AG04449 (cell line): ENCODE measurements around the gene MARCHF3.
"Not testable (repeated sequence)": the region's sequence is repeated elsewhere in the genome, so short reads cannot be mapped to it uniquely, and the experiment has no call there.

ENCODE experiments used
- CTCF ChIA-PET: fragments of 350-600 bp; formaldehyde crosslinking; extraction: SDS; loops from one replicate; lab custom pipeline; 2021; ENCODE audit warnings: antibody characterized with exemption; lab: Yijun Ruan, JAX
- POLR2A ChIA-PET: fragments of 400-600, 350-600 bp; formaldehyde crosslinking; extraction: SDS; loops from one replicate; lab custom pipeline; 2020; ENCODE audit warnings: antibody characterized with exemption, inconsistent platforms; lab: Yijun Ruan, JAX
- DNase-seq: peaks from one replicate; pipeline ENCODE4 v3.0.0-alpha.2; 2010; ENCODE audit warnings: low read depth, low spot score
- H3K4me3 ChIP-seq: 2 replicates; pipeline ENCODE4 v1.5.1; 2011; ENCODE audit warnings: low read depth, mild to moderate bottlenecking, control low read depth, low read length
- TF ChIP-seq, protein P1 (sequence below): IDR thresholded peaks from one replicate; pipeline ENCODE4 v1.5.1; 2011; ENCODE audit warnings: mild to moderate bottlenecking, moderate library complexity, low read length, control low read depth, inconsistent platforms; ENCODE audit not compliant: insufficient read depth; ENCODE audit errors: missing control alignments

The MARCHF3 gene

DNA sequence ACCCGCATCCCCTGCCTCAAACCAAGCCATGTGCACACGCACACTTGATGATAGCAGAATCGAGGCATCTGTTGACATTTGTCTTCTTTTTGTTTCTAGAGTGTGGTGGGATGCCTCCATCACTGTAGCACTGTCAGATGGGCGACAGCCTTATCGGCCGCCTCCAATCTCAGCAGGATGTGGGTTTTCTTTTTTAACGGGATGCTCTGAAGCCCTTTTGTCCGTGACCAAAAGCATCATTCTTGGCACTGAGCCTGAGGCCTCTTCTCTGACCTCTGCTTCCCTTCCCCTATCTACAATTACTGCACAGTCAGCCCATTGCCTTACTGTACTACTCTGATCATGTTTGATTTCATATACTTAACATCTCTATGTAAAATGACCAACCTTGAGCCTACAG is 175.1 kb downstream of the MARCHF3 start:
- ChIA-PET POLR2A (no interaction called here), CTCF (no interaction called here)
- TF ChIP-seq, protein P1, sequence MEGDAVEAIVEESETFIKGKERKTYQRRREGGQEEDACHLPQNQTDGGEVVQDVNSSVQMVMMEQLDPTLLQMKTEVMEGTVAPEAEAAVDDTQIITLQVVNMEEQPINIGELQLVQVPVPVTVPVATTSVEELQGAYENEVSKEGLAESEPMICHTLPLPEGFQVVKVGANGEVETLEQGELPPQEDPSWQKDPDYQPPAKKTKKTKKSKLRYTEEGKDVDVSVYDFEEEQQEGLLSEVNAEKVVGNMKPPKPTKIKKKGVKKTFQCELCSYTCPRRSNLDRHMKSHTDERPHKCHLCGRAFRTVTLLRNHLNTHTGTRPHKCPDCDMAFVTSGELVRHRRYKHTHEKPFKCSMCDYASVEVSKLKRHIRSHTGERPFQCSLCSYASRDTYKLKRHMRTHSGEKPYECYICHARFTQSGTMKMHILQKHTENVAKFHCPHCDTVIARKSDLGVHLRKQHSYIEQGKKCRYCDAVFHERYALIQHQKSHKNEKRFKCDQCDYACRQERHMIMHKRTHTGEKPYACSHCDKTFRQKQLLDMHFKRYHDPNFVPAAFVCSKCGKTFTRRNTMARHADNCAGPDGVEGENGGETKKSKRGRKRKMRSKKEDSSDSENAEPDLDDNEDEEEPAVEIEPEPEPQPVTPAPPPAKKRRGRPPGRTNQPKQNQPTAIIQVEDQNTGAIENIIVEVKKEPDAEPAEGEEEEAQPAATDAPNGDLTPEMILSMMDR, result no peak
- no peak overlapping the region for H3K4me3 ChIP-seq
- DNase-seq, result no peak

DNA sequence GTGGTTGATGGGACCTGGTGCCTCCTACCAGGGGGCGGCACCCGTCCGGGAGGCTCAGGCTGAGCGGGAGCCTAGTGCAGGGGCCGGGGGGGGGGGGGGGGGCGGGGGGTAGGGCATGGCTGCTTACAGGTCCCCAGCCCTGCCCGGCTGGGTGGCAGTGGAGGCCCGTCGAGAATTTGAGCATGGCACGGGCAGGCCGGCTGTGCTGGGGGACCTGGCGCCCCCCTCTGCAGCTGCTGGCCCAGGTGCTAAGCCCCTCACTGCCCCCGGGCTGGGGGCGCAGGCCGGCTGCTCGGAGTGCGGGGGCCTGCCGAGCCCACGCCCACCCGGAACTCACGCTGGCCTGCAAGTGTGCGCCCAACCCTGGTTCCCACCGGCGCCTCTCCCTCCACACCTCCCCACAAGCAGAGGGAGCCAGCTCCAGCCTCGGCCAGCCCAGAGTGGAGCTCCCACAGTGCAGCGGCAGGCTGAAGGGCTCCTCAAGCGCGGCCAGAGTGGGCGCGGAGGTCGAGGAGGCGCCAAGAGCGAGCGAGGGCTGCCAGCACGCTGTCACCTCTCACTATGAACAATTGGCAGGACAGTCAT is 175.7 kb downstream of the MARCHF3 start:
- CTCF ChIA-PET, result no interaction called here
- DNase-seq, result no peak
- H3K4me3 ChIP-seq, result no peak overlapping the region
- POLR2A ChIA-PET, result no interaction called here
- TF ChIP-seq, protein P1, result no peak

DNA sequence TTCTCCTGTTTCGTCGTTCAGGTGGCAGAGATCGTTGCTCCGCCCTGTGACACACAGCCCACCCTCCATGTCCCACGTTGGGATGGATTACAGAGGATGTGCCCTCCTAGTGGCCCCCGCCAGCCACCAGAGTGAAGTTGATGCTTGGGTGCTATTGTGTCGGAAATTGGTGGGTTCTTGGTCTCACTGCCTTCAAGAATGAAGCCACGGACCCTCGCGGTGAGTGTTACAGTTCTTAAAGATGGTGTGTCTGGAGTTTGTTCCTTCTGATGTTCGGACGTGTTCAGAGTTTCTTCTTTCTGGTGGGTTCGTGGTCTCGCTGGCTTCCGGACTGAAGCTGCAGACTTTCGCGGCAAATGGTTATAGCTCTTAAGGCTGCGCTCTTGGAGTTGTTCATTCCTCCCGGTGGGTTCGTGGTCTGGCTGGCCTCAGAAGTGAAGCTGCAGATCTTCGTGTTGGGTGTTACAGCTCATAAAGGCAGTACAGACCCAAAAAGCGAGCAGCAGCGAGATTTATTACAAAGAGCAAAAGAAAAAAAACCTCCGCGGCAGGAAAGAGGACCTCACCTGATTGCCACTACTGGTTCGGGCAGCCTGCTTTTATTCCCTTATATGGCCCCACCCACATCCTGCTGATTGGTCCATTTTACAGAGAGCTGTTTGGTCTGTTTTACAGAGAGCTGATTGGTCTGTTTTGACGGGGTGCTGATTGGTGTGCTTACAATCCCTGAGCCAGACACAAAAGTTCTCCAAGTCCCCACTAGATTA is 176.6 kb downstream of the MARCHF3 start:
- POLR2A ChIA-PET, result not testable (repeated sequence)

GRCh38 chr5:126852841-126853271 is 177.5 kb downstream of the MARCHF3 start:
- POLR2A ChIA-PET, result no interaction called here
- no peak for DNase-seq
- CTCF ChIA-PET, result interaction anchor here (0.6 kb wide), 1 partner anchor 233 kb away, joined by 4 read pairs; no protein-coding TSS in a partner anchor
- no peak overlapping the region for H3K4me3 ChIP-seq
- TF ChIP-seq, protein P1, result no peak

More for the DNA sequence above, 176.6 kb downstream of the MARCHF3 start:
- CTCF ChIA-PET, result interaction anchor here (0.6 kb wide), 1 partner anchor 232 kb away, joined by 4 read pairs; no protein-coding TSS in a partner anchor
- DNase-seq, H3K4me3 ChIP-seq: not testable (repeated sequence)

GRCh38 chr5:126852091-126852571 is 178.2 kb downstream of the MARCHF3 start:
- no peak for DNase-seq
- ChIA-PET POLR2A (no interaction called here), CTCF (no interaction called here)
- TF ChIP-seq, protein P1, result no peak
- no peak overlapping the region for H3K4me3 ChIP-seq

- DNase-seq, result no peak
- POLR2A ChIA-PET, result no interaction called here
Measured at GRCh38 chr5:126851501-126852011, 178.8 kb downstream of the MARCHF3 start.

More at GRCh38 chr5:126851501-126852011, 178.8 kb downstream of the MARCHF3 start:
- CTCF ChIA-PET, result no interaction called here
- TF ChIP-seq, protein P1, result no peak
- no peak overlapping the region for H3K4me3 ChIP-seq
